Ureter (tissue), 1 donor: Measurements from ENCODE around the gene CLSTN3. TPM values are rescaled to one million over a fixed set of nuclear protein-coding genes. Genes with fewer than 3 reads are reported as not detected.

Experiments
- DNase-seq: peaks from one replicate; pipeline ENCODE4 v3.0.0-alpha.2; 2020; ENCODE audit warnings: low spot score
- total RNA-seq: library from RNA; stranded (reverse); gene quantifications from one replicate; pipeline ENCODE4 v1.2.4, GENCODE V29; 2023
- donor health status: DM: yes; HTN: yes; CAD: no.

The CLSTN3 gene
- total RNA-seq, 1 donor from 2014 or later: 48.2 TPM

DNA sequence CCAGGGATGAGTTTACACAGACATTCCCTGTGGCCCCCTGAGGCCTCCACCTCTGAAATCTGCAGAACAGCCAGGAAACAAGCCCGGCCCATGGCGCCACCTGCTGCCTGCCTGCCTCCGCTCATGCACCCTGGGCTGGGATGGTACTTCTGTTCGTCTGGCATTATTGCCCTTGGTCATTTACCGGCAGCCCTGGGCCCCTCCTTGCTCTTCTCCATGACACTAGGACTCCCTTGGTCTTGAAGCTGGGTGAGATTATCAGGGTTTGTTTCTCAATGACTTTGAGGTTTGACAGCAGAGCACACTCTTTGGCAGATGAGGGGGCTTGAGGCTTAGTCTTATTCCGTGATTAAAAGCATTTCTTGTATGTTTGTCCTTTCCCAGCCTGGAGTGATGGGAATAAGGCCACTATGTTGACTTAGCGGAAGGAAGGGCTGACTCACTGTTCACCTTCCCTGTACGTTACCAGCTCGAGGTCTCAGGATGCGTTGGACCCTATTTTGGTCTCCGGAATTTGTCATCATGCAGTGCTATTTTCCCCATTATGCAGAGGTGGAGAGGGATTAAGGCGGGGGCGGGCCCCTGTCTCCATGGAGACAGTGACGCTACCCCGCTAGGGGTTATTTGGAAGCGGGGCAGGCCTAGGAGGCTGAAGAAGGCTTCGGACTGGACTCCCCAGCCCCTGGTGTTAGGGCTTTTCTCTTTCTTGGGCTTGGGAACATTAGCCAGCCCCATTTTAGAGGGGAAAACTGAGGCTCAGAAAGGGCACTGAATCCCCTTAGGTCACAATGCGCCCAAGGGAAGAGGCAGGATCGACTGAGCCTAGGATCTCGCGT, 58.6 kb downstream of the CLSTN3 start:
- peak; percentile 69 for DNase-seq

GRCh38 chr12:7189398-7190267, 59.5 kb downstream of the CLSTN3 start, which contains the start of gene PEX5:
TSS of gene PEX5 (plus strand) at chr12:7189686. CDS start at chr12:7190378, 692 bp downstream.
- peak; percentile 86 for DNase-seq

DNA sequence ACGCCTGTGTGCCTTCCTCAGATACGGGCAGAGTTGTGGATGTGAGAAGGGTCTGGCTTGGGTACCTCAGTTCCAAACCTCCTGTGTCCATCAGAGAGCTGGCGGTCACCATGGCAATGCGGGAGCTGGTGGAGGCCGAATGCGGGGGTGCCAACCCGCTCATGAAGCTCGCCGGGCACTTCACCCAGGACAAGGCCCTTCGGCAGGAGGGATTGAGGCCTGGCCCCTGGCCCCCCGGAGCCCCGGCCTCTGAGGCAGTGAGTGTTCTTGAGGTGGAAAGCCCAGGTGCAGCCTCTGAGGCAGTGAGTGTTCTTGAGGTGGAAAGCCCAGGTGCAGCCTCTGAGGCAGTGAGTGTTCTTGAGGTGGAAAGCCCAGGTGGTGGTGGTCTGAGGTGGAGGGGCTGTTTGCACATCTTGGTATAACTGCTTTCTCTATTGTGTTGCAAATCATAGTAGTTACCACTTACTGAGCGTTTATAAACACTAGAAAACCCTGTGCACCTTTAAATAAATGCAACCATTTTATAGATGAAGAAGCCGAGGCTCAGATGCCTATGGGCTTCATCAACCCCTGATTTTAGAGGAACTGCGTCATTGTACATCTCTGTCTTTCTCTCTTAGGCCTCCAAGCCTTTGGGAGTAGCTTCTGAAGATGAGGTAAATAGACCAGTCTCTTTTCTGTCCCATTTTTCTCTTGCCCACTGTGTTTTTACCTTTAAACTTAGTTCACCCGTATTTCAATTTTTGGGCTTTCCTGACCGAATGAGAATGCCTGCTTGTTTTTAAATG, 60.3 kb downstream of the CLSTN3 start:
- no peak for DNase-seq

- DNase-seq: no peak
Observed at GRCh38 chr12:7193674-7194073, 63.5 kb downstream of the CLSTN3 start.

GRCh38 chr12:7197841-7198240, 67.7 kb downstream of the CLSTN3 start:
- no peak for DNase-seq

DNA sequence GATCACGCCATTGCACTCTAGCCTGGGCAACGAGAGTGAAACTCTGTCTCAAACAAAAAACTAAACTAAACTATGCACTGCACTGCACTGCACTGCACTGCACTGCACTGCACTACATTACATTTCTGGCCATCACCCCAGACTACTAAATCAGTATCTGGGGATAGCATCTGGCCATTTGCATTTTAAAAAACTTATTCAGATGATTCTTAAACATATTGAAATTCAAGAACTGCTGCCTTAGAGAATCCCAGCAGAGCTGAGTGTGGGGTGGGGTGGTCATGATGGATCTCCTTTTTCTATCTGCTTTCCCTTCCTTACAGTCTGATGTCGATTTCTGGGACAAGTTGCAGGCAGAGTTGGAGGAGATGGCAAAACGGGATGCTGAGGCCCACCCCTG, 72.9 kb downstream of the CLSTN3 start:
- DNase-seq: no peak

- no peak for DNase-seq
Observed at GRCh38 chr12:7205091-7205490, 74.9 kb downstream of the CLSTN3 start.

- no peak for DNase-seq
Observed at GRCh38 chr12:7206691-7207090, 76.5 kb downstream of the CLSTN3 start.

DNA sequence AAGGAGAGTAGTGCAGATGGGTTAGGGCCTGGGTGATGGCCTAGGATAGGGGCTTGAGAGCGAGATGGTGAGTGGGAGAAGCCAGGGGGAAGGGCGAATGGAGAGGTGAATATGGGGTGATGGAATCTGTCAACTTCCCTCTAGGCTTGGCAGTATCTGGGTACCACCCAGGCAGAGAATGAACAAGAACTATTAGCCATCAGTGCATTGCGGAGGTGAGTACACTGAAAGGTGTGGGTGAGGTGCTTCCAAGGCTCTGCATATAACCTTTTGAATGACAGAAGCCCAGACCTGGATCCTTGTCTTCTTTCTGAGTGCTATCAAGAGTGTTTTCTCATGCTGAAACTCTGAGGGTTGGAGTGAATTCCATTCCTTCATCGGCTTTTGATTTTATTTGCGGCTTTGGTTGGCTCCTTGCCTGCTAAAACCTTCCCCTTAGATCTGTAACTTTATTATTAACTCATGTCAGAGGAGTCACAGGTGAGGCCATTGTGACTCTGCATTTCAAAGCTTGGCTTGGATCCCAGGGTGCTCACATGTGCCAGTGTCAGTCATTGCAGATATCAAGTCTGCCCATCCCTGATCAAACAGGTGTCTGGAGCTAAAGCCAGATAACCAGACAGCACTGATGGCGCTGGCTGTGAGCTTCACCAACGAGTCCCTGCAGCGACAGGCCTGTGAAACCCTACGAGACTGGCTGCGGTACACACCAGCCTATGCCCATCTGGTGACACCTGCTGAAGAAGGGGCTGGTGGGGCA, 77.9 kb downstream of the CLSTN3 start:
- no peak for DNase-seq

Other genes with a start within 250 kb of the CLSTN3 start
- 13.5 TPM for gene LRRC23, start 225.5 kb upstream of the CLSTN3 start, total RNA-seq
- gene ENO2, start 215.8 kb upstream of the CLSTN3 start, total RNA-seq: 29.6 TPM
- gene ATN1, start 202.4 kb upstream of the CLSTN3 start, total RNA-seq: 112 TPM
- not detected for gene RNU7-1, start 186.6 kb upstream of the CLSTN3 start, total RNA-seq
- 172 TPM for gene C12orf57, start 186.3 kb upstream of the CLSTN3 start, total RNA-seq
- gene PTPN6, start 179.0 kb upstream of the CLSTN3 start, total RNA-seq: 40.4 TPM
- gene PHB2, start 159.7 kb upstream of the CLSTN3 start, total RNA-seq: 221 TPM
- gene EMG1, start 159.5 kb upstream of the CLSTN3 start, total RNA-seq: 68.0 TPM
- gene LPCAT3, start 111.9 kb upstream of the CLSTN3 start, total RNA-seq: 95.9 TPM
- 293 TPM for gene C1S, start 69.7 kb upstream of the CLSTN3 start, total RNA-seq
- 455 TPM for gene C1R, start 37.9 kb upstream of the CLSTN3 start, total RNA-seq
- gene C1RL, start 21.2 kb upstream of the CLSTN3 start, total RNA-seq: 110 TPM
- gene RBP5, start 1.5 kb upstream of the CLSTN3 start, total RNA-seq: 7.5 TPM
- gene PEX5, start 59.3 kb downstream of the CLSTN3 start, total RNA-seq: 36.7 TPM
- not detected for gene ACSM4, start 173.7 kb downstream of the CLSTN3 start, total RNA-seq